Measurements from ENCODE around the gene CRTC2. TPM values are rescaled to one million over a fixed set of nuclear protein-coding genes. Genes with fewer than 3 reads are reported as not detected.
"Not testable (repeated sequence)": the region's sequence is repeated elsewhere in the genome, so short reads cannot be mapped to it uniquely, and the experiment has no call there.

CRTC2 gene
- total RNA-seq, 1 donor from 2014 or later = 22.6 TPM

DNA sequence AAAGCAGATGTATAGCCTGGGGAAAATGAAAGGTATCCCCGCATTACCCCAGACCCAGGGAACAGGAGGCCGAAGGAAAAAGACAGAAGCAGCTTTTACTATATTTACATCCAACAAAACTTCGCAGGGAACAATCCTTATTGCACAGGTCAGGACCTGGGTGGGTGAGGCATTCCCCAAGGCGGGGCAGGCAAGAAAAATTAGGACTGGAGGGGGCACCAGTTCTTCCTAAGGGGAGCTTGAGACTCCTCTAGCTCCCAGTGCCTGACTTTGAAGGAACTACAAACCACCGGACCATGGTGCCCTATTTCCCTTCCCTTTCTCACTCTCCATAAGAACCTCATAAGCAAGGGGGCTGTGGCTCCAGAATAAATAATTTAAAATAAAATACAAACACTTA lies 29.0 kb downstream of the CRTC2 start:
- no peak for DNase-seq (ENCODE audit: low spot score)

GRCh38 chr1:153928791-153929341 lies 29.5 kb downstream of the CRTC2 start:
- DNase-seq (ENCODE audit: low spot score) = no peak

DNA sequence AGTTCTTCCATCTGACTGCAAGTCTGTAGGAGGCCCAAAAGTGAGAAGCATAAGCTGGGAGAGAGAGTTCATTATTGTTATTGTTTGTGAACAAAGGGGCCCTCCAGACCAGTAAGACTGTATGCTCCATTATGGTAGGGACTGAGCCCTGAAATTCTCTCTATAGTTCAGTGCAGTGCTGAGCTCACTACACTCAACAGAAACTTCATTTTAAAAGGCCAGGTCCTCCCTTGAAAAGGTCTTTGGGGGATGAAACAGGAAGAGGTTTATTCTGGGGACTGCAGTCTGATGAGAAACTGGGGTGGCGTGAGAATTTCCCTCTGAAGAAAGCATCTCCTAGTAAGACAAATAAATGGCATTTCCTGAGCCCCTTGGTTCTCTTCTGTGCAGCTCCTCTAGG lies 30.2 kb downstream of the CRTC2 start:
- no peak for DNase-seq (ENCODE audit: low spot score)

GRCh38 chr1:153926405-153926804 lies 32.0 kb downstream of the CRTC2 start:
- DNase-seq (ENCODE audit: low spot score) = no peak

DNA sequence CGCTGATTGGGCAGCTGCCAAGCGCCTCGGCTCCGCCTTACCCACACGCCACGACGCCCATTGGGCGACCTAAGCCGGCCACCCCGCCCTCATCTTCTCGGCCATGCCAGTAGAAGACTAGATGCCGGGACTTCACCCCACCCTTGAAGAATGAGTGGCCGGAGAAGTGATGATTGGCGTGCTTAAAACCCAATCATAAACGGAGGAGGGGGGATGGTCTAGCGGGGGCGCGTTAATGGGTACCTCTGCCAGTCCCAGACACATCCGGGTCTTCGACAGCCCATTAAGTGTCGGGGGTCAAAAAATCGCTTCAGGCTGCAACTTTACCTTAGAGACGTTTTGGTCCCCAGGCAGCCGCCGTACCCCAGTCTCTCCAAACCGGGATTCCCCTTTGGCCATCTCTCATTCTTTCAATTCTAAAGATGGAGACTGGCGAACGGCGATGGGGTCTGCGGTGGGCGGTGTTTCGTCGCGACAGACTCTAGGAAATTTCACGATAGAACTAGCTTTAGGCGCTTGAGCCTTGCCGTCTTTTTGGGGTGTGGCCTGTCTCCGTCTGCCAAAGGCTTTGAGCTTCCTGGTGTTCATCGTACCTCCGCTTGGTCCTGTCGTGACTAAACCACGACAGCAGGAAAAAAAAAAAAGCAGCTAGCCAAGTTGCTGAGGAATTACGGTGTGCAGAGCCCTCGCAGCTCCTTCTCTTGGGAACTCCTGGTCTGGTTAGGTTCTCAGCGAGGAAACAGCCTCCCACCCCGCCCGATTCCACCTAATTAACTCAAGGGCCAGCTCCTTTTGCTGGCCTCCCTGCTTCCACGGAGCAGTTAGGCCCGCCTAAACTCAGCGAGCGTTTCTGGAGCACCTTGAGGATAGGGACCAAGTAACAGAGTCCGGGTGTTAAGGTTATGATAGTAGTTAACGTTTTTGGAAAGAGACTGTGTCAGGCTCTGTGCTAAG lies 35.2 kb downstream of the CRTC2 start, which contains the start of gene GATAD2B:
TSS of gene GATAD2B (minus strand) at position 1 of the 954 bp plus-strand sequence. CDS start 94,625 bp downstream, outside the sequence.
- DNase-seq (ENCODE audit: low spot score) = peak; percentile 100

DNA sequence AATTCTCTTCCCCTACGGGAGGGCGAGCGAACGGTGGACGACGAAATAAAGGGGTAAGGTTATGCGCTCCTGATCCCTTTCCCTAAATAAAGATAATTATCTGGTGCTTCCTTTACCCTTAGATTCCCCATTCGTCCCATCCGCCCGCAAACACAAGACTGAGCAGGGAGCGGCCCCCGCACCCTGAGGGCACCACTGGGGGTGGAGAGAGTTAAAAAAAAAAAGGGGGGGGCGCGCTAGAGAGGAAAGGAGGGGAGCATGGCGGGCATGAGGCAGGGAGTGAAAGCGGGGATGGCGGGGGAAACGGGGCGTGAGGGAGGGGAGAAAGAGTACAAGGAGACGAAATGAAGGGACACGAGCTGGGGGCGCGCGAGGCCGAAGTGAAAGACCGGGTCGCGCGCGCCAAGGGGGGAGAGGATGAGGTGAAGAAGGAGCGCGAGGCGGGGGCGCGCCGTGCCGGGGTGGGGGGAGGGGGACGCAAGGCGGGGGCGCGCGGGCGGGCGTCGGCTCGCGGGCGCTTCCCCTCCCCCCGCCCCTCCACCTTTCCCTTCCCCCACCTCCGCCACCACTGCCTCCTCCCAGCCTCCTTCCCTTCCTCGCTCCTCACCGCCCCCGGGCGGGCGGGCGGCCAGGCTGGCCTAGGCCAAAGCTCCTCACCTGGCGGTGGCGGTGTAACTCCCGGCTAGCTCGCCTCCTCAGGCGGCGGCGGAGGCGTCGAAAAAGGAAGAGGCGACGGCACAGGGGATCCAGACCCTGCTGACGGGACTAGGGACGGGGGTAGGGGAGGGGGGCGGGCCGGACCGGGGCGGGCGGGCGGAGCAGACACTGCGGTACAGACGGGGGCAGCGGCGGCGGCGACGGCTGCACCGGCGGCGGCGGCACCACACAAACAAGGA lies 36.1 kb downstream of the CRTC2 start:
- DNase-seq (ENCODE audit: low spot score) = peak; percentile 34

- DNase-seq (ENCODE audit: low spot score) = peak; percentile 18
Observed at GRCh38 chr1:153921803-153922075, 36.7 kb downstream of the CRTC2 start.

GRCh38 chr1:153921080-153921802 lies 37.2 kb downstream of the CRTC2 start:
- DNase-seq (ENCODE audit: low spot score) = peak; percentile 11

GRCh38 chr1:153919876-153920852 lies 38.2 kb downstream of the CRTC2 start:
- peak; percentile 6 for DNase-seq (ENCODE audit: low spot score)

- DNase-seq (ENCODE audit: low spot score) = no peak
Observed at GRCh38 chr1:153916297-153916696, 42.1 kb downstream of the CRTC2 start.

- DNase-seq (ENCODE audit: low spot score) = no peak
Observed at GRCh38 chr1:153912349-153912748, 46.1 kb downstream of the CRTC2 start.

- not testable (repeated sequence) for DNase-seq (ENCODE audit: low spot score)
Observed at GRCh38 chr1:153910560-153910959, 47.9 kb downstream of the CRTC2 start.

DNA sequence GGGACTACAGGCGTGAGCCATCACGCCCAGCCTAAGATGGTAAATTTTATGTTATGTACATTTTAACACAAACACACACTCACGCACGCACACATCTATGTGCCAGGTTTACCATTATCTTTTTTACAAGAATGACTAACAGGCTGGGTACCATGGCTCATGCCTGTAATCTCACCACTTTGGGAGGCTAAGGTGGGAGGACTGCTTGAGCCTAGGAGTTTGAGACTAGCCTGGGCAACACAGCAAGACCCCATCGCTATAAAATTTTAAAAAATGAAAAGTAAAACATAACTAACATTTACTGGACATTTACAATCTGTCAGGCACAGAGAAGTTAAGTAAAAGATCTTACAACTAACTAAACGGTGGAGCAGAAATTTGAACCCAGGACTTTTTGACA lies 50.3 kb downstream of the CRTC2 start:
- DNase-seq (ENCODE audit: low spot score) = no peak

DNA sequence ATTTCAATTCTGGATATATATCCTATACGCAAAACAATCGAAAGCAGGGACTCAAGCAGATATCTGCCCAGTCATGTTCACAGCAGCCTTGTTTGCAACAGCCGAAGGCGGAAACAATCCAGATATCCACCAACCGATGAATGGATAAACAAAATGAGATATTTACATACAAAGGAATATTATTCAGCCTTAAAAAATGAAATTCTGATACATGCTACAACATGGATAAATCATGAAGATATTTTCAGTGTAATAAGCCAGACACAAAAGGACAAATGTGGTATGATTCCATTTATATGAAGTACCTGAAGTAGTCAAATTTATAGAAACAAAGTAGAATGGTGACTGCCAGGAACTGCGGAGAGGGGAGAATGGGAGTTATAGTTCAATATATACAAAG lies 51.3 kb downstream of the CRTC2 start:
- DNase-seq (ENCODE audit: low spot score) = no peak

DNA sequence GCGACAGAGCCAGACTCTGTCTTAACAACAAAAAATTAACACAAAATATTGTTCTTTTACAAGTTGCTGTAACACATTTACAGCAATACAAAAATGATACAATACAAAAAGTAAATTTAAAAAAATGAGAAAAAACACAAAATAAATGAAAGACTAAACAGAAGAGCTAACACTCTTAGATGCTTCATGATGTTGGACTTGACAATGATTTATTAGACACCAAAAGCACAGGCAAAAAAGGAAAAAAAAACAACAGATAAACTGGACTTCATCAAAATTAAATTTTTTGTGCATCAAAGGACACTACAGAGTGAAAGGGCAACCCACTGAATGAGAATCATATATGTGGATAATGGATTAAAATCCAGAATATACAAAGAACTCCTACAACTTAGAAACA lies 52.0 kb downstream of the CRTC2 start:
- no peak for DNase-seq (ENCODE audit: low spot score)

GRCh38 chr1:153905908-153906307 lies 52.5 kb downstream of the CRTC2 start:
- DNase-seq (ENCODE audit: low spot score) = not testable (repeated sequence)

GRCh38 chr1:153903841-153904455 lies 54.5 kb downstream of the CRTC2 start:
- DNase-seq (ENCODE audit: low spot score) = no peak

DNA sequence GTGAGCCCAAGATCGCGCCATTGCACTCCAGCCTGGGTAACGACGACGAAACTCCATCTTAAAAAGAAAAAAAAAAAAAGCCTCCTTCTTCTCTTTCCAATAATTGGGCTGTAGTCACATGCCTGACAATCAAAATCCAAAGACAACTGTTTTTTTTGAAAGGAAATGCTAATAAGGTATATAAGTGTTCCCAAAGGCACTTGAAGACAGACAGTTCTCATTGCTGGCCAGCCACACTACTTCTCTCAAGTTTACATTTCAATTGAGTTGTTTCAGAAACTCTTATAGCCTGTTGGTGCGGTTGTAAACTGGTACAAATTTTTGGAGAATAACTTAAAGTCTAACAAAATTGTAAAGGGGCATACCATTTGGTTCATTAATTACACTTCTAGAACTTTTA lies 58.9 kb downstream of the CRTC2 start:
- DNase-seq (ENCODE audit: low spot score) = no peak
